ENCODE measurements around the gene CHGA.
A peak's percentile ranks its signal among the peaks of the same experiment; 100 is the strongest.

The CHGA gene

GRCh38 chr14:92962831-92963095 is 39.8 kb downstream of the CHGA start:
- no peak for DNase-seq

- DNase-seq: no peak
These were observed 40.6 kb downstream of the CHGA start for GRCh38 chr14:92963301-92964123.

- DNase-seq: no peak
These were observed 41.5 kb downstream of the CHGA start for GRCh38 chr14:92964124-92965109.

GRCh38 chr14:92965281-92965680 is 42.3 kb downstream of the CHGA start:
- no peak for DNase-seq

- no peak for DNase-seq
These were observed 44.5 kb downstream of the CHGA start for GRCh38 chr14:92967346-92967926.

- no peak for DNase-seq
These were observed 45.5 kb downstream of the CHGA start for GRCh38 chr14:92968291-92969020.

GRCh38 chr14:92969430-92969829 is 46.5 kb downstream of the CHGA start:
- DNase-seq: no peak

GRCh38 chr14:92969871-92970270 is 46.9 kb downstream of the CHGA start:
- DNase-seq: no peak

- no peak for DNase-seq
These were observed 47.3 kb downstream of the CHGA start for GRCh38 chr14:92970271-92970670.

- no peak for DNase-seq
These were observed 48.7 kb downstream of the CHGA start for GRCh38 chr14:92971601-92972180.

GRCh38 chr14:92973261-92973797 is 50.4 kb downstream of the CHGA start:
- peak; percentile 40 for DNase-seq

- DNase-seq: no peak
These were observed 50.9 kb downstream of the CHGA start for GRCh38 chr14:92973798-92974372.

- DNase-seq: no peak
These were observed 51.8 kb downstream of the CHGA start for GRCh38 chr14:92974541-92975345.

- no peak for DNase-seq
These were observed 53.3 kb downstream of the CHGA start for GRCh38 chr14:92976268-92976667.

- DNase-seq: no peak
These were observed 55.5 kb downstream of the CHGA start for GRCh38 chr14:92978229-92979021.

GRCh38 chr14:92980866-92981265 is 57.9 kb downstream of the CHGA start:
- DNase-seq: no peak

- DNase-seq: no peak
These were observed 58.8 kb downstream of the CHGA start for GRCh38 chr14:92981726-92982125.

GRCh38 chr14:92982956-92983355 is 60.0 kb downstream of the CHGA start:
- DNase-seq: no peak

GRCh38 chr14:92984082-92984788 is 61.3 kb downstream of the CHGA start:
- no peak for DNase-seq
